Measurements from ENCODE around the gene SERPINA3. TPM values are rescaled to one million over a fixed set of nuclear protein-coding genes. Genes with fewer than 3 reads are reported as not detected.

Gene SERPINA3
- total RNA-seq, 4 donors from 2014 or later = 31.0 to 91.4 (median 73.2) TPM

GRCh38 chr14:94598816-94599655 is 13.2 kb upstream of the SERPINA3 start:
- Histone ChIP-seq H3K36me3 (no peaks in the 10 kb centered on the region), H3K27ac (peak overlapping the region; percentile 91)

GRCh38 chr14:94599656-94600004 is 12.6 kb upstream of the SERPINA3 start:
- Histone ChIP-seq H3K27me3 (no peaks in the 10 kb centered on the region), H3K27ac (peak overlapping the region; percentile 91), H3K9me3 (no peaks in the 10 kb centered on the region), H3K4me1 (peaks cover 41% of the 10 kb centered on the region), H3K36me3 (no peaks in the 10 kb centered on the region), H3K4me3 (no peak overlapping the region)
- TF ChIP-seq POLR2AphosphoS5 (IDR thresholded peaks at IDR 0.05) (no peak), EP300 (IDR thresholded peaks at IDR 0.05) (no peak), POLR2A (IDR thresholded peaks at IDR 0.05) (no peak)
- TF ChIP-seq, protein P1, sequence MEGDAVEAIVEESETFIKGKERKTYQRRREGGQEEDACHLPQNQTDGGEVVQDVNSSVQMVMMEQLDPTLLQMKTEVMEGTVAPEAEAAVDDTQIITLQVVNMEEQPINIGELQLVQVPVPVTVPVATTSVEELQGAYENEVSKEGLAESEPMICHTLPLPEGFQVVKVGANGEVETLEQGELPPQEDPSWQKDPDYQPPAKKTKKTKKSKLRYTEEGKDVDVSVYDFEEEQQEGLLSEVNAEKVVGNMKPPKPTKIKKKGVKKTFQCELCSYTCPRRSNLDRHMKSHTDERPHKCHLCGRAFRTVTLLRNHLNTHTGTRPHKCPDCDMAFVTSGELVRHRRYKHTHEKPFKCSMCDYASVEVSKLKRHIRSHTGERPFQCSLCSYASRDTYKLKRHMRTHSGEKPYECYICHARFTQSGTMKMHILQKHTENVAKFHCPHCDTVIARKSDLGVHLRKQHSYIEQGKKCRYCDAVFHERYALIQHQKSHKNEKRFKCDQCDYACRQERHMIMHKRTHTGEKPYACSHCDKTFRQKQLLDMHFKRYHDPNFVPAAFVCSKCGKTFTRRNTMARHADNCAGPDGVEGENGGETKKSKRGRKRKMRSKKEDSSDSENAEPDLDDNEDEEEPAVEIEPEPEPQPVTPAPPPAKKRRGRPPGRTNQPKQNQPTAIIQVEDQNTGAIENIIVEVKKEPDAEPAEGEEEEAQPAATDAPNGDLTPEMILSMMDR (IDR thresholded peaks at IDR 0.05) = no peak
- 26% methylated on average over 3 of the region's 3 CpGs for WGBS
- no peak for DNase-seq (ENCODE audit: low spot score in 2 of 2)

More at GRCh38 chr14:94598816-94599655, 13.2 kb upstream of the SERPINA3 start:
- no peaks in the 10 kb centered on the region for H3K9me3 ChIP-seq
- 55% methylated on average over 11 of the region's 11 CpGs for WGBS
- H3K27me3 ChIP-seq = no peaks in the 10 kb centered on the region
- no peak overlapping the region for H3K4me3 ChIP-seq
- peak; percentile 39 for TF ChIP-seq EP300 (IDR thresholded peaks at IDR 0.05)
- TF ChIP-seq POLR2AphosphoS5 (IDR thresholded peaks at IDR 0.05) = peak in 2 of 3 donors; percentile 62 to 91
- no peak for TF ChIP-seq POLR2A (IDR thresholded peaks at IDR 0.05)
- TF ChIP-seq, protein P1 (IDR thresholded peaks at IDR 0.05) = peak in 1 of 2 donors; percentile 13
- H3K4me1 ChIP-seq = peaks cover 41% of the 10 kb centered on the region
- DNase-seq (ENCODE audit: low spot score in 2 of 2) = peak; percentile 76 to 84

DNA sequence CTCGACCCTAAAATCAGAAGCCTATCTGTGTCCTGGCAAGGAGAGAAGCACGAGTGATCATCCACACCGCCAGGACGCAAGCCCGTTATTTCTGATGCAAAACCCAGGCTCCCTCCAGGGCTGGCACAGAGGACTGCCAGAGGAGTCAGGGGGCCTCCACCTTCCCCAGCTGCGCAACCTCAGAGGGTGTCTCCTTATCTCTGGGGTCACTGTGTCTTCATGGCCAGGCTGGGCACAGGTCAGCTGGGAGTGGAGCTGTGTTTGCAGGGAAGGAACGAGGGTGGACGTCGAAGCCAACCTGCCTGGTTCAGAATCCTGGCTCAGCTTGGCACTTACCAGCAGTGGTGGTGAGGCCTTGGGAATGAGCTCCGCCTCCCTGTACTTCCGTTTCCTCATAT is 12.0 kb upstream of the SERPINA3 start:
- Histone ChIP-seq H3K9me3 (no peaks in the 10 kb centered on the region), H3K36me3 (no peaks in the 10 kb centered on the region), H3K4me1 (peaks cover 41% of the 10 kb centered on the region), H3K4me3 (no peak overlapping the region), H3K27ac (peak overlapping the region; percentile 91), H3K27me3 (no peaks in the 10 kb centered on the region)
- TF ChIP-seq POLR2AphosphoS5 (IDR thresholded peaks at IDR 0.05) (no peak), POLR2A (IDR thresholded peaks at IDR 0.05) (no peak), EP300 (IDR thresholded peaks at IDR 0.05) (no peak)
- TF ChIP-seq, protein P1 (IDR thresholded peaks at IDR 0.05) = no peak
- no peak for DNase-seq (ENCODE audit: low spot score in 2 of 2)
- WGBS = 81% methylated on average over 11 of the region's 11 CpGs

- WGBS = 20% methylated on average over 5 of the region's 6 CpGs
- Histone ChIP-seq H3K4me1 (peaks cover 44% of the 10 kb centered on the region), H3K9me3 (no peaks in the 10 kb centered on the region), H3K27me3 (no peaks in the 10 kb centered on the region), H3K4me3 (no peak overlapping the region), H3K27ac (peak overlapping the region; percentile 91), H3K36me3 (no peaks in the 10 kb centered on the region)
- DNase-seq (ENCODE audit: low spot score in 2 of 2) = peak; percentile 88
- TF ChIP-seq EP300 (IDR thresholded peaks at IDR 0.05) (no peak), POLR2AphosphoS5 (IDR thresholded peaks at IDR 0.05) (peak in 1 of 3 donors; percentile 48), POLR2A (IDR thresholded peaks at IDR 0.05) (no peak)
- TF ChIP-seq, protein P1 (IDR thresholded peaks at IDR 0.05) = no peak
These were observed 10.3 kb upstream of the SERPINA3 start for GRCh38 chr14:94601884-94602391.

DNA sequence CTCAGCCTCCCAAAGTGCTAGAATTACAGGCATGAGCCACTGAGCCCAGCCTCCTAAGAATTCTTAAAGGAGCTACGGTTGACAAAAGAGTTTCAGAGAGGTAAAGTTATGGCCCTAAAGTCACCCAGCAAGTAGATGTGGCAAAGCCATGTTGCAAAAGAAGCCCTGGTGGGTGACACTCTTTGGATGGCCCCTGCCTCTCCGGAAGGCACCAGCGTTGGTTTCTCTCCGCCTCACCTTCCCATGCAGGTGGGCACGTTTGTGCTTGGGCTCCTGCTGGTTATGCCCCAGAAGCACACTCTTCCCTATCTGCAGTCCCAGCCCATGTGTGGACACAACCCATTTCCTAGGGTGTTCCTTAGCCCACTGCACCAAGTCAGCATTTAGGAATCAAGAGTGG is 9.5 kb upstream of the SERPINA3 start:
- H3K9me3 ChIP-seq = no peaks in the 10 kb centered on the region
- H3K4me3 ChIP-seq = no peak overlapping the region
- peaks cover 44% of the 10 kb centered on the region for H3K4me1 ChIP-seq
- no peaks in the 10 kb centered on the region for H3K36me3 ChIP-seq
- peak overlapping the region; percentile 91 for H3K27ac ChIP-seq
- DNase-seq (ENCODE audit: low spot score in 2 of 2) = no peak
- no peaks in the 10 kb centered on the region for H3K27me3 ChIP-seq
- TF ChIP-seq POLR2A (IDR thresholded peaks at IDR 0.05) (no peak), POLR2AphosphoS5 (IDR thresholded peaks at IDR 0.05) (no peak), EP300 (IDR thresholded peaks at IDR 0.05) (no peak)
- TF ChIP-seq, protein P1 (IDR thresholded peaks at IDR 0.05) = no peak
- 100% methylated on average over 4 of the region's 5 CpGs for WGBS

All from suprapubic skin (tissue), 4 donors.